ENCODE results near the gene RAB31.
"Not testable (repeated sequence)": the region's sequence is repeated elsewhere in the genome, so short reads cannot be mapped to it uniquely, and the experiment has no call there.

Gene RAB31

DNA sequence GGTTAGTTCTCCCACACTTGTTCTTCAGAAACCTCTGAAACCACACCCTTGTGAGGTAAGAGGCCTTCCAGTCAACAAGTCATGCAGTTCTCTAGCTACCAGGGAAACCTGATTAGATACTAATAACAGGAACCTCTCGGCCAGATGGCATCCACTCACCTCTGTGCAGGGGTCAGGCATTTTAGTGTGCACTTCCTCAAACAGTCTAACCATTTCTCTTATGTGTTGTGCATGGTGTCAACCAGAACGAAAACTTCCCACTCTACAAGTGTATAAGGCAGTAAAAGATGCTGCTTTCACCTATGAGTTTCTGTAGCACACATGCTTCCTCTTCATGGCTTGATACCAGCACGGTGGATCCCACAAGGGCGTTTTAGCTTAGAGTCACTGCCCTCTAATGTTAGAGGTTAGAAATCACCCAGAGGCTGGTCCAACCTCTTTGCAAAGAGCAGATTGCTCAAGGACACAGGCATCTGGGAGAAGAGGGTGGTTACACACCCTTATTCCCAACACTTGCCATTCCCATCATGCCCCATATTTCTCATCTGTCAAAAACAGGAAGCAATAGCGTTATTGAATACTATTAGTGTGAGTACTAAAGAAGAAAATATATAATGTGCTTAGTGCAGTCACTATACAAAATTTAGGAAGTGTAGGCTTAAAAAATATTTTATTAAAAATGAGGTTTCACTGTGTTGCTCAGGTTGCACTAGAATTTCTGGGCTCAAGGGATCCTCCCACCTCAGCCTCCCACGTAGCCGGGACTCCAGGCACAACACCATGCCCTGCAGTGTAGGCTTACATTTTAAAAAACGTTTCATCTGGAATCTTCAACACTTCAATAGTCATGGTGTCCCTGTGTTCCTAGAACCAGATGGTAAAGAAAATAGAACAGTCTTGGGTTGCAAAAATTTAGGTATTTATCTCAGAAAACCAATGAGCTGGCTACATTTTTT, 34.5 kb upstream of the RAB31 start:
- DNase-seq: peak; percentile 70

DNA sequence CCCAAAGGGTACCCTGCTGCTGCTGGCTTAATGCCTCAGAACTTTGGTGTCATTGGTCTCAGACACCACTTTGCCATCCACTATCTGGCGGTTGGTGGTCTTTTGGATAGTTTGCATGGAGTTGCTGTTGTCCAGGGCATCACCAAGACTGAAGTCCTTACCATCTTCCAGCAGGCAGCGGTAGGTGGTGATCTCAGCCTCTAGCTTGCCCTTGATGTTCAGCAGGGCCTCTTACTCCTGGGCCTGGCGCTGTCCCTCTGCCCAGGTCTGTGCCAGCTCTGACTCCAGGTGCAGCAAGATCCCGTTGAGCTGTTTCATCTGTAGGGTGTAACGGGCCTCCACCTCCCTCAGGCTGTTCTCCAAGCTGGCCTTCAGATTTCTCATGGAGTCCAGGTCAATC, 29.9 kb upstream of the RAB31 start:
- H3K79me1 ChIP-seq (replicated peaks; ENCODE audit: low read length, poor library complexity, severe bottlenecking); H3K27ac ChIP-seq (ENCODE audit: low read length, poor library complexity, severe bottlenecking); H2BK5ac ChIP-seq (ENCODE audit: low read depth, low read length, poor library complexity, severe bottlenecking); H3K4me2 ChIP-seq (ENCODE audit: low read length, poor library complexity, severe bottlenecking); H4K91ac ChIP-seq (ENCODE audit: low read length); H2BK12ac ChIP-seq (ENCODE audit: low read length in 2 of 2); H2BK15ac ChIP-seq (ENCODE audit: low read depth, poor library complexity, severe bottlenecking); H3K14ac ChIP-seq (ENCODE audit: low read length in 2 of 2); H4K8ac ChIP-seq (ENCODE audit: low read length); H2AFZ ChIP-seq (ENCODE audit: low read depth, low read length); H3K4me1 ChIP-seq (ENCODE audit: control insufficient read depth, insufficient read depth, low read depth, low read length); H3K27me3 ChIP-seq (ENCODE audit: control insufficient read depth in 1 of 2, insufficient read depth in 1 of 2, low read length in 2 of 2); H3K4ac ChIP-seq (ENCODE audit: low read depth in 1 of 2, low read length in 2 of 2); H3K4me3 ChIP-seq (ENCODE audit: insufficient read depth in 1 of 2, low read depth in 1 of 2, low read length in 2 of 2); H3K36me3 ChIP-seq (ENCODE audit: control insufficient read depth in 1 of 2, insufficient read depth in 2 of 2, low read depth in 1 of 2, low read length in 2 of 2); H3K9ac ChIP-seq (ENCODE audit: low read length); H3K18ac ChIP-seq (ENCODE audit: low read depth in 1 of 2, low read length in 2 of 2); DNase-seq; H2AK5ac ChIP-seq (ENCODE audit: low read length, severe bottlenecking); H3K9me3 ChIP-seq (ENCODE audit: control insufficient read depth, low read length); H2BK120ac ChIP-seq (ENCODE audit: low read depth, low read length): not testable (repeated sequence)
- H3K23ac ChIP-seq (ENCODE audit: low read length in 2 of 2): peak overlapping the region in 1 of 2 experiments; percentile 34
- 96% methylated on average over 5 of the region's 5 CpGs for WGBS

More for the DNA sequence above, 34.5 kb upstream of the RAB31 start:
- no peak overlapping the region for H4K91ac ChIP-seq (ENCODE audit: low read length)
- no peak overlapping the region for H3K9ac ChIP-seq (ENCODE audit: low read length)
- H3K23ac ChIP-seq (ENCODE audit: low read length in 2 of 2): no peak overlapping the region
- H3K79me1 ChIP-seq (replicated peaks; ENCODE audit: low read length, poor library complexity, severe bottlenecking): no peaks in the 10 kb centered on the region
- H3K27me3 ChIP-seq (ENCODE audit: control insufficient read depth in 1 of 2, insufficient read depth in 1 of 2, low read length in 2 of 2): no peaks in the 10 kb centered on the region
- peaks cover 2% of the 10 kb centered on the region for H3K4me1 ChIP-seq (ENCODE audit: control insufficient read depth, insufficient read depth, low read depth, low read length)
- no peak overlapping the region for H2BK5ac ChIP-seq (ENCODE audit: low read depth, low read length, poor library complexity, severe bottlenecking)
- no peak overlapping the region for H3K14ac ChIP-seq (ENCODE audit: low read length in 2 of 2)
- no peaks in the 10 kb centered on the region for H3K36me3 ChIP-seq (ENCODE audit: control insufficient read depth in 1 of 2, insufficient read depth in 2 of 2, low read depth in 1 of 2, low read length in 2 of 2)
- no peak overlapping the region for H3K4me2 ChIP-seq (ENCODE audit: low read length, poor library complexity, severe bottlenecking)
- no peaks in the 10 kb centered on the region for H3K9me3 ChIP-seq (ENCODE audit: control insufficient read depth, low read length)
- H3K27ac ChIP-seq (ENCODE audit: low read length, poor library complexity, severe bottlenecking): no peak overlapping the region
- no peak overlapping the region for H2AFZ ChIP-seq (ENCODE audit: low read depth, low read length)
- no peak overlapping the region for H3K18ac ChIP-seq (ENCODE audit: low read depth in 1 of 2, low read length in 2 of 2)
- H2BK12ac ChIP-seq (ENCODE audit: low read length in 2 of 2): no peak overlapping the region
- no peak overlapping the region for H2AK5ac ChIP-seq (ENCODE audit: low read length, severe bottlenecking)
- no peak overlapping the region for H4K8ac ChIP-seq (ENCODE audit: low read length)
- H2BK15ac ChIP-seq (ENCODE audit: low read depth, poor library complexity, severe bottlenecking): no peak overlapping the region
- 52% methylated on average over 6 of the region's 8 CpGs for WGBS
- no peak overlapping the region for H3K4me3 ChIP-seq (ENCODE audit: insufficient read depth in 1 of 2, low read depth in 1 of 2, low read length in 2 of 2)
- H2BK120ac ChIP-seq (ENCODE audit: low read depth, low read length): no peak overlapping the region
- H3K4ac ChIP-seq (ENCODE audit: low read depth in 1 of 2, low read length in 2 of 2): no peak overlapping the region

DNA sequence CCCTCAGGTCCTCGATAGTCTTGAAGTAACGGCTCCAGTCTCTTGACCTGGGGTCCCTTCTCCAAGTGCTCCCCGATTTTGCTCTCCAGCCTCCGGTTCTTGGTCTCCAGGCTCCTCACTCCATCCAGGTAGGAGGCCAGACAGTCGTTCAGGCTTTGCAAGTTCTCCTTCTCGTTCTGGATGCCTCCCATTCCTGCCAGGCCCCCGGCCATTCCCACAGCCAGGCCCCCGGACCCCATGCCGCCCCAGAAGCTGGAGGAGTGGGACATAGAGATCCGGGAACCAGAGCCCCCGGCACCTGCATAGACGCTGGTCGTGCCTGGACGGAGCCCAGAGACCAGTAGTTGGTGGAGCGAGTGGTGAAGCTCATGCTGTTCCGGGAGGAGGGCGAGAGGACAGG, 29.0 kb upstream of the RAB31 start:
- H2BK12ac ChIP-seq (ENCODE audit: low read length in 2 of 2): no peak overlapping the region
- no peak overlapping the region for H2AFZ ChIP-seq (ENCODE audit: low read depth, low read length)
- no peak overlapping the region for H3K4me2 ChIP-seq (ENCODE audit: low read length, poor library complexity, severe bottlenecking)
- H4K91ac ChIP-seq (ENCODE audit: low read length): no peak overlapping the region
- H3K9me3 ChIP-seq (ENCODE audit: control insufficient read depth, low read length): no peaks in the 10 kb centered on the region
- no peak overlapping the region for H4K8ac ChIP-seq (ENCODE audit: low read length)
- H3K9ac ChIP-seq (ENCODE audit: low read length): no peak overlapping the region
- H3K4ac ChIP-seq (ENCODE audit: low read depth in 1 of 2, low read length in 2 of 2): no peak overlapping the region
- WGBS: 95% methylated on average over 16 of the region's 17 CpGs
- H2BK15ac ChIP-seq (ENCODE audit: low read depth, poor library complexity, severe bottlenecking): no peak overlapping the region
- H3K79me1 ChIP-seq (replicated peaks; ENCODE audit: low read length, poor library complexity, severe bottlenecking): no peaks in the 10 kb centered on the region
- no peaks in the 10 kb centered on the region for H3K27me3 ChIP-seq (ENCODE audit: control insufficient read depth in 1 of 2, insufficient read depth in 1 of 2, low read length in 2 of 2)
- no peak overlapping the region for H2AK5ac ChIP-seq (ENCODE audit: low read length, severe bottlenecking)
- H3K18ac ChIP-seq (ENCODE audit: low read depth in 1 of 2, low read length in 2 of 2): no peak overlapping the region
- no peak overlapping the region for H3K4me3 ChIP-seq (ENCODE audit: insufficient read depth in 1 of 2, low read depth in 1 of 2, low read length in 2 of 2)
- no peak overlapping the region for H3K23ac ChIP-seq (ENCODE audit: low read length in 2 of 2)
- no peak overlapping the region for H2BK120ac ChIP-seq (ENCODE audit: low read depth, low read length)
- no peaks in the 10 kb centered on the region for H3K36me3 ChIP-seq (ENCODE audit: control insufficient read depth in 1 of 2, insufficient read depth in 2 of 2, low read depth in 1 of 2, low read length in 2 of 2)
- H3K27ac ChIP-seq (ENCODE audit: low read length, poor library complexity, severe bottlenecking): no peak overlapping the region
- H3K14ac ChIP-seq (ENCODE audit: low read length in 2 of 2): no peak overlapping the region
- peak overlapping the region; percentile 37 for H2BK5ac ChIP-seq (ENCODE audit: low read depth, low read length, poor library complexity, severe bottlenecking)
- peaks cover 2% of the 10 kb centered on the region for H3K4me1 ChIP-seq (ENCODE audit: control insufficient read depth, insufficient read depth, low read depth, low read length)
- no peak for DNase-seq

DNA sequence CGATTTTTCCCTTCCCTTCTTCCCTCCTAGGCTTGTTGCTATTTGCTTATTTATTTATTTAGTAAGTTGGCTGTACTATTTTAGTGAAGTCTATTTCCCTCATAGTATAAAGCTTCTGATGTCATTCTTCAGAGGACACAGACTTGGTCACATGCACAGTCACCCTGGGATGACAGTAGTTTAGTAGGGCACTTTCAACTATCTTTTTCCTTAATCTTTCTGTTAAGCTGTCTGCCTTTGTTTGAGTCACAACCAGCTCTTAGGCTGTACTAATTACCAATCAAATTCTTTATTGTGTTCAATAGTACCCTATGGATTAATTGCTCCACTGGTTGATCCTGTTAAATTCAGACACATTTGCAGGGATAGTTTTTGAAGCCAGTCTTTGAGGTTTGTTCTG, 26.9 kb upstream of the RAB31 start:
- no peak for DNase-seq
- no peak overlapping the region for H2AK5ac ChIP-seq (ENCODE audit: low read length, severe bottlenecking)
- no peak overlapping the region for H2BK15ac ChIP-seq (ENCODE audit: low read depth, poor library complexity, severe bottlenecking)
- no peaks in the 10 kb centered on the region for H3K79me1 ChIP-seq (replicated peaks; ENCODE audit: low read length, poor library complexity, severe bottlenecking)
- no peak overlapping the region for H3K4me2 ChIP-seq (ENCODE audit: low read length, poor library complexity, severe bottlenecking)
- H3K27me3 ChIP-seq (ENCODE audit: control insufficient read depth in 1 of 2, insufficient read depth in 1 of 2, low read length in 2 of 2): no peaks in the 10 kb centered on the region
- H4K91ac ChIP-seq (ENCODE audit: low read length): no peak overlapping the region
- H3K23ac ChIP-seq (ENCODE audit: low read length in 2 of 2): no peak overlapping the region
- no peak overlapping the region for H3K27ac ChIP-seq (ENCODE audit: low read length, poor library complexity, severe bottlenecking)
- H4K8ac ChIP-seq (ENCODE audit: low read length): no peak overlapping the region
- H2BK120ac ChIP-seq (ENCODE audit: low read depth, low read length): no peak overlapping the region
- H3K4me1 ChIP-seq (ENCODE audit: control insufficient read depth, insufficient read depth, low read depth, low read length): peaks cover 6% of the 10 kb centered on the region
- no peaks in the 10 kb centered on the region for H3K36me3 ChIP-seq (ENCODE audit: control insufficient read depth in 1 of 2, insufficient read depth in 2 of 2, low read depth in 1 of 2, low read length in 2 of 2)
- H3K9ac ChIP-seq (ENCODE audit: low read length): no peak overlapping the region
- no peaks in the 10 kb centered on the region for H3K9me3 ChIP-seq (ENCODE audit: control insufficient read depth, low read length)
- H3K14ac ChIP-seq (ENCODE audit: low read length in 2 of 2): no peak overlapping the region
- no peak overlapping the region for H2AFZ ChIP-seq (ENCODE audit: low read depth, low read length)
- H3K4ac ChIP-seq (ENCODE audit: low read depth in 1 of 2, low read length in 2 of 2): no peak overlapping the region
- no peak overlapping the region for H3K4me3 ChIP-seq (ENCODE audit: insufficient read depth in 1 of 2, low read depth in 1 of 2, low read length in 2 of 2)
- H2BK12ac ChIP-seq (ENCODE audit: low read length in 2 of 2): no peak overlapping the region
- WGBS: no CpG with 5 or more reads among the region's 1 CpG
- no peak overlapping the region for H3K18ac ChIP-seq (ENCODE audit: low read depth in 1 of 2, low read length in 2 of 2)
- H2BK5ac ChIP-seq (ENCODE audit: low read depth, low read length, poor library complexity, severe bottlenecking): no peak overlapping the region

Measured in mesenchymal stem cell (in vitro differentiated cells and primary cell).